Stimulated activated CD4-positive, alpha-beta T cell treated with anti-CD3 and anti-CD28 coated beads, TNF-alpha, amount 100 ng/mL, for 48 hours (primary cell): ENCODE results near the gene EPS8L1.

ENCODE experiments used
- DNase-seq, 3 donors: peaks; one replicate each; pipeline ENCODE4 v3.0.0-alpha.2; 2020; ENCODE audit warnings: low read depth in 3 of 3

The EPS8L1 gene

GRCh38 chr19:55115446-55116065 is 39.9 kb downstream of the EPS8L1 start:
- no peak for DNase-seq

GRCh38 chr19:55116232-55116858 is 40.7 kb downstream of the EPS8L1 start:
- peak in 2 of 3 donors; percentile 33 to 36 for DNase-seq

GRCh38 chr19:55116859-55117662 is 41.4 kb downstream of the EPS8L1 start, which contains the start of gene PPP1R12C:
Gene PPP1R12C, minus strand, starts transcription at chr19:55117637. Its CDS starts 94 bp downstream, at chr19:55117543.
- DNase-seq = no peak

- DNase-seq = peak; percentile 94 to 98 (median 95)
These were observed 42.2 kb downstream of the EPS8L1 start for GRCh38 chr19:55117663-55118391.

- no peak for DNase-seq
These were observed 42.8 kb downstream of the EPS8L1 start for GRCh38 chr19:55118401-55118991.

- DNase-seq = no peak
These were observed 43.4 kb downstream of the EPS8L1 start for GRCh38 chr19:55119053-55119452.

- DNase-seq = no peak
These were observed 55.8 kb downstream of the EPS8L1 start for GRCh38 chr19:55131421-55131820.

GRCh38 chr19:55132453-55133129 is 56.9 kb downstream of the EPS8L1 start:
- DNase-seq = no peak

GRCh38 chr19:55133639-55134444 is 58.2 kb downstream of the EPS8L1 start:
- DNase-seq = no peak

GRCh38 chr19:55134736-55135135 is 59.1 kb downstream of the EPS8L1 start:
- DNase-seq = no peak

- no peak for DNase-seq
These were observed 60.9 kb downstream of the EPS8L1 start for GRCh38 chr19:55136399-55137102.
